Purkinje cell (primary cell): ENCODE data around the gene ZNF628. TPM values are rescaled to one million over a fixed set of nuclear protein-coding genes. Genes with fewer than 3 reads are reported as not detected.

Source experiments
- polyA plus RNA-seq: library from polyadenylated mRNA; unstranded; fragments of >200 nt; fragmentation: Nextera tagmentation; gene quantifications from 2 replicates; pipeline ENCODE4 v1.2.1, GENCODE V29; 2014

The ZNF628 gene
- not detected in 2 replicates for polyA plus RNA-seq

DNA sequence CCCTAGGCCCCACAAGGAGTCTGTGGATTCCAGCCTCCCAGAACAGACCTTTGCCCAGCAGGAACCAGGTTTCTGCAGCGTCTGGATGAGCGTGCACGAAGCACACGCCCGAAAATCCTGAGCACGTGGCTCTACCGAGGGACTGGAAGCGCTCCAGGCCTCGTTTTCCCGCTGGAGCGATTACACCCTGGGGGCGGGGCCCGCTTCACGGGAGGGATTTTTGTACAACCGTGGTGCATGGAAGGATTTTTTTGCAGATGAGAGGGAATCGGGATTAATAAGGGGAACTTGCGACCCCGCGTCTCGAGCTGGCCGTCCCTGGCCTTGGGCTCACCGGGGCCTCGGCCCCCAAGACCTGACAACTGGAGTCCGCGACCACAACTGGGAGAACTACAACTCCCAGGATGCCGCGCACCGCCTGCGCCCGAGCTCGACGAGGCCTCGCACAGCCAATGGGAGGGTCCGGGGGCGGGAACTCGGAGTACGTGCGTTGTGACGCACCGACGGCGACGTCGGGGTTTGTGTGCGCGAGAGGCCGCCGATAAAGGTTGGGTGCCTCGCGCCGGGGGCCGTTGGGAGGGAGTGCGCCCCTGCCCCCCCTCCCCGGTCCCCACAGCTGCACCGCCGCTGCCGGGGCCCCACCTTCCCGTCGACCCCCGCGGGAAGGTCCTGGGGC is at the start of gene ZNF628:
ZNF628 (plus strand) TSS at position 518 of the 676 bp plus-strand sequence. CDS start 3,294 bp downstream, outside the sequence.

DNA sequence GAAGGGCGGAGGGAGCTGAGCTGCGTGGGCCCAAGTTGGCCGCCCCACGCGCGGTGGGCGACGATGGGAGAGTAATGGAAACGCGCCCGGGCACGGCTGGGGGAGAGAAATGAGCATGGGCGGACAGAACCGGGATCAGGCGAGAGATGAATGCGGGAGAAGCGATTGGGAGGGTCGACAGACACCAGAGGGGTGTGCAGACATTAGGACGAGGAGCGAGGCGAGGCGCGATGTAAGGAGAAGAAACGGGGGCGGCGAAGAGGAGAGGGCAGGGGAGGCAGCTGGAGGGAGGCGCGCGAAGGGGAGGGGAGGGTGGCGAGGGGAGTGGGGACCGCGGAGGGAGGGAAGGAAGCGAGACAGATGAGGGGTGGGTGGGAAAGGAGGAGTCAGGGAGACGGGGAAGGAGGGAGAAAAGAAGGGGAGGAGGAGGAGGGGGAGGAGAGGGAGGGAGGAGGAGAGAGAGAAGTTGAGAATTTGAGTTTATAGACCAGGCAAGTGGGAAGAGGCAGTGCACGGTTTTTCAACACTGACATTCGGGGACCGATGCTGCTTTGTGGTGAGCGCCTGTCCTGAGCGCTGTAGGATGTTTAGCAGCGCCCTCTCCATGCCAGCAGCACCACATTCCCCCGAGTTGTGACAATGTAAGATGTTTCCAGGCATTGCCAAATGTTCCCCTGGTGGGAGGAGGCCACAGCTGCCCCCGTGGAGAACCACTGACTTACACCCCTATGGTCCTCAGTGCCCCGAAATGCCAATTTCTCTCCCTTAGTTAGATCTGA is 33.2 kb upstream of the ZNF628 start, which contains the start of gene SHISA7:
SHISA7 (minus strand) TSS at position 256 of the 779 bp plus-strand sequence. CDS start 437 bp downstream, outside the sequence.

GRCh38 chr19:55461259-55461973 is 15.0 kb upstream of the ZNF628 start, which contains the start of gene ISOC2:
ISOC2 (minus strand) TSS chr19:55461642; CDS start chr19:55456486, 5,156 bp downstream.

DNA sequence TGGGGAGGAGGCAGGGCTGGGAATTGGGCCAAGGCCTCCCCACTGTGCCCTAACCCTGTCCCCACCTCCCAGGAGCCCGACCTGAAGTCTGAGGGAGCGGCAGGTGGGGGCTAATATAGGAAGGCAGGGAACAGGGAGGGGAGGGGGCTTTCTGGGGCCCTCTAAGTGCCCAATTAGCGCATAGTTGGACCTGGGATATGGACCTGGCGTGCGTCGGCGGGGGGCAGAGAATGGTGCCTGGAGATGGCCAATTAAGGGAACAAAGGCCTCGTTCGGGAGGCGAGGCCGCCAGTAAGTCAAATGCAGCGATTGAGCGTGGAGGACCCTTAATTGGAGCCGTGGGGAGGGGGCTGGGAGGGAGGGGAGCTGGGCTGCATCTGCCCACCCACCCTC is 11.8 kb upstream of the ZNF628 start, which contains the start of gene C19orf85:
C19orf85 (minus strand) TSS at position 90 of the 393 bp plus-strand sequence. CDS start 197 bp downstream, outside the sequence.

DNA sequence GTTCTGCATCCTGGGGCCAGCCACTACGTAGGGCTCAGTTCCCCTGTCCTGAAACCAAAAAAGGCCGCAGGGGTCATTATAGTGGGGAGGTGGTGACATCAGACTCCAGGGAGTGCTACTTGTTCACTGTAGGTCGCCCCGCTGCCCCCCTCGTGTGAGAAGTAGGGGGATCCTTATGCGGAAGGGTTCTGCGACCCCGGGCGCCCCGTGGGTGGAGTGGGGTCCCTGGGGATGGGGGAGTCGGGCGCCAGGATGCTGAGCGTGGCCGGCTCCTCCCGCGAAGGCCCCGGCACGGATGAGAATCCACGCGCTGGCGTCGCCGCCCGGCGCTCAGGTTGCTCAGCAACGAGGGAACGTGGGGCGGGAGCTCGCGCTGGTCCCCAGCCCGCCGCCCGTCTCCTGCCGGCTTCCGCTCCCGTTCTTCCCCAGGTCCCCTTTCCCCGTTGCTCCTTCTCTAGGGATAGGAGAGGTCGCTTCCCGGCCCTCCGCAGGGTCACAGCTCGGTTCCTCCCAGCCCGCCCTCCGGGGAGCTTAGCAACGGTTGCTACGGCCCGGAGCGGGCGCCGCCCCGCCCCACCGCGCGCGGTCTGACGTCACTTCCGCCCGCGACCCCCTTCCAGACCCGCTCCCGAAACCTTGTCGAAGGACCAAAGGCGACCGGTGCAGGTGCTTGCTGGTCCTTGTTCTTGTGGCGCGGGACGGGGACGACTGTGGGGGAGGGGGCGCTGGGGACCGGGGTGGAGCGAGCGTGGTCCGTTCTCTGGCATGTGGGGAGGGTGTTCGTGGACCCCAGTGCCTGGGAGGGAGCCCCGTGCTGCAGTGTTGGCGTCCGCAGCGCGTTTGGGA is 8.4 kb downstream of the ZNF628 start, which contains the start of gene NAT14:
NAT14 (plus strand) TSS at position 596 of the 846 bp plus-strand sequence. CDS start 521 bp downstream, outside the sequence.

GRCh38 chr19:55487924-55488687 is 11.7 kb downstream of the ZNF628 start, which contains the start of gene SSC5D:
SSC5D (plus strand) TSS chr19:55488436; CDS start chr19:55488590, 154 bp downstream.

Other genes starting within 250 kb of the ZNF628 start
- gene TMEM86B, start 247.9 kb upstream of the ZNF628 start, polyA plus RNA-seq = 0.27 and 1.3 TPM in 2 replicates
- 1.3 and 2.7 TPM in 2 replicates for gene PPP6R1, start 217.6 kb upstream of the ZNF628 start, polyA plus RNA-seq
- gene HSPBP1, start 196.5 kb upstream of the ZNF628 start, polyA plus RNA-seq = 5.9 and 10.4 TPM in 2 replicates
- gene BRSK1, start 192.6 kb upstream of the ZNF628 start, polyA plus RNA-seq = 0.44 and 2.8 TPM in 2 replicates
- gene TMEM150B, start 151.3 kb upstream of the ZNF628 start, polyA plus RNA-seq = not detected in 2 replicates
- 0.77 TPM in 1 of 2 replicates, not detected in the other for gene KMT5C, start 136.7 kb upstream of the ZNF628 start, polyA plus RNA-seq
- gene COX6B2, start 121.9 kb upstream of the ZNF628 start, polyA plus RNA-seq = not detected in 2 replicates
- not detected in 2 replicates for gene GARIN5B, start 113.4 kb upstream of the ZNF628 start, polyA plus RNA-seq
- gene IL11, start 106.2 kb upstream of the ZNF628 start, polyA plus RNA-seq = not detected in 2 replicates
- gene TMEM190, start 99.8 kb upstream of the ZNF628 start, polyA plus RNA-seq = not detected in 2 replicates
- gene TMEM238, start 92.3 kb upstream of the ZNF628 start, polyA plus RNA-seq = not detected in 2 replicates
- gene RPL28, start 90.7 kb upstream of the ZNF628 start, polyA plus RNA-seq = 339 and 376 TPM in 2 replicates
- 1.3 and 1.6 TPM in 2 replicates for gene UBE2S, start 68.8 kb upstream of the ZNF628 start, polyA plus RNA-seq
- 0.62 TPM in 1 of 2 replicates, not detected in the other for gene SHISA7, start 33.3 kb upstream of the ZNF628 start, polyA plus RNA-seq
- gene ISOC2, start 15.0 kb upstream of the ZNF628 start, polyA plus RNA-seq = 0.93 and 1.2 TPM in 2 replicates
- not detected in 2 replicates for gene C19orf85, start 11.9 kb upstream of the ZNF628 start, polyA plus RNA-seq
- 26.9 and 43.3 TPM in 2 replicates for gene NAT14, start 8.6 kb downstream of the ZNF628 start, polyA plus RNA-seq
- gene SSC5D, start 11.8 kb downstream of the ZNF628 start, polyA plus RNA-seq = 0.05 TPM in 1 of 2 replicates, not detected in the other
- gene SBK2, start 60.5 kb downstream of the ZNF628 start, polyA plus RNA-seq = not detected in 2 replicates
- gene SBK3, start 68.9 kb downstream of the ZNF628 start, polyA plus RNA-seq = not detected in 2 replicates
- gene ZNF579, start 104.2 kb downstream of the ZNF628 start, polyA plus RNA-seq = 0.36 and 0.48 TPM in 2 replicates
- gene FIZ1, start 122.9 kb downstream of the ZNF628 start, polyA plus RNA-seq = 1.7 and 4.2 TPM in 2 replicates
- 0.36 TPM in 1 of 2 replicates, not detected in the other for gene ZNF524, start 123.7 kb downstream of the ZNF628 start, polyA plus RNA-seq
- 0.22 TPM in 1 of 2 replicates, not detected in the other for gene ZNF865, start 129.0 kb downstream of the ZNF628 start, polyA plus RNA-seq
- gene ZNF784, start 147.9 kb downstream of the ZNF628 start, polyA plus RNA-seq = 0.16 and 0.27 TPM in 2 replicates
- 8.2 and 11.4 TPM in 2 replicates for gene ZNF580, start 164.4 kb downstream of the ZNF628 start, polyA plus RNA-seq
- gene ZNF581, start 167.0 kb downstream of the ZNF628 start, polyA plus RNA-seq = 0.74 and 4.1 TPM in 2 replicates
- 0.35 and 0.67 TPM in 2 replicates for gene CCDC106, start 171.6 kb downstream of the ZNF628 start, polyA plus RNA-seq
- gene U2AF2, start 178.4 kb downstream of the ZNF628 start, polyA plus RNA-seq = 2.8 and 3.7 TPM in 2 replicates
- gene EPN1, start 198.6 kb downstream of the ZNF628 start, polyA plus RNA-seq = 1.3 and 1.4 TPM in 2 replicates